SKM-1 treated with dmso at 0.1 percent for 144 hours (cell line): ENCODE data around the gene RCAN1.
"Not testable (repeated sequence)": the region's sequence is repeated elsewhere in the genome, so short reads cannot be mapped to it uniquely, and the experiment has no call there.

Experiments used
- DNase-seq: peaks from one replicate; lab custom pipeline; 2025; ENCODE audit not compliant: unreplicated experiment; lab: John Stamatoyannopoulos, UW

The RCAN1 gene

GRCh38 chr21:34621434-34622350, 6.8 kb upstream of the RCAN1 start:
- no peak for DNase-seq

GRCh38 chr21:34619841-34620665, 5.1 kb upstream of the RCAN1 start:
- DNase-seq: no peak

- peak; percentile 44 for DNase-seq
Measured at GRCh38 chr21:34618941-34619340, 4.0 kb upstream of the RCAN1 start.

- DNase-seq: no peak
Measured at GRCh38 chr21:34617753-34618339, 2.9 kb upstream of the RCAN1 start.

- no peak for DNase-seq
Measured at GRCh38 chr21:34615487-34615814, 538 bp upstream of the RCAN1 start.

GRCh38 chr21:34613679-34614627, 960 bp downstream of the RCAN1 start:
- no peak for DNase-seq

- no peak for DNase-seq
Measured at GRCh38 chr21:34612557-34612956, 2.4 kb downstream of the RCAN1 start.

GRCh38 chr21:34612056-34612455, 2.9 kb downstream of the RCAN1 start:
- no peak for DNase-seq

- no peak for DNase-seq
Measured at GRCh38 chr21:34611528-34611927, 3.4 kb downstream of the RCAN1 start.

GRCh38 chr21:34609933-34610549, 4.9 kb downstream of the RCAN1 start:
- no peak for DNase-seq

- DNase-seq: no peak
Measured at GRCh38 chr21:34609244-34609932, 5.5 kb downstream of the RCAN1 start.

GRCh38 chr21:34607376-34607775, 7.5 kb downstream of the RCAN1 start:
- DNase-seq: not testable (repeated sequence)

- no peak for DNase-seq
Measured at GRCh38 chr21:34606621-34607020, 8.3 kb downstream of the RCAN1 start.

GRCh38 chr21:34606051-34606450, 8.9 kb downstream of the RCAN1 start:
- no peak for DNase-seq

GRCh38 chr21:34604956-34605355, 10.0 kb downstream of the RCAN1 start:
- DNase-seq: not testable (repeated sequence)

- DNase-seq: no peak
Measured at GRCh38 chr21:34604556-34604955, 10.4 kb downstream of the RCAN1 start.

GRCh38 chr21:34603710-34604057, 11.2 kb downstream of the RCAN1 start:
- no peak for DNase-seq

- peak; percentile 69 for DNase-seq
Measured at GRCh38 chr21:34603002-34603709, 11.8 kb downstream of the RCAN1 start.

GRCh38 chr21:34602061-34602460, 12.9 kb downstream of the RCAN1 start:
- no peak for DNase-seq
